Activated CD4-positive, alpha-beta T cell treated with anti-CD3 and anti-CD28 coated beads, Interleukin-2, amount 10 ng/mL, durations not matched to agents 7 days and 5 days (primary cell): ENCODE results near the gene OR9Q1. TPM values are rescaled to one million over a fixed set of nuclear protein-coding genes. Genes with fewer than 3 reads are reported as not detected.

Experiments
- CTCF ChIA-PET: fragments of 350-600 bp; sonication (Branson Sonifier 250); formaldehyde crosslinking; loops from one replicate; lab custom pipeline; 2021; ENCODE audit warnings: antibody characterized with exemption; lab: Charles Lee
- POLR2A ChIA-PET: fragments of 350-600 bp; sonication (Branson Sonifier 250); formaldehyde crosslinking; loops from one replicate; lab custom pipeline; 2021; ENCODE audit warnings: antibody characterized with exemption; lab: Charles Lee
- DNase-seq: peaks from one replicate; pipeline ENCODE4 v3.0.0-alpha.2; 2020
- H3K27ac Mint-ChIP-seq: one replicate; pipeline ENCODE4 v1.8.0; 2021; ENCODE audit warnings: mild to moderate bottlenecking, moderate library complexity, mixed read lengths
- H3K27me3 Mint-ChIP-seq: one replicate; pipeline ENCODE4 v1.8.0; 2021; ENCODE audit warnings: mixed read lengths
- H3K36me3 Mint-ChIP-seq: one replicate; pipeline ENCODE4 v1.8.0; 2021; ENCODE audit warnings: low read depth, mixed read lengths
- H3K4me1 Mint-ChIP-seq: one replicate; pipeline ENCODE4 v1.8.0; 2021; ENCODE audit warnings: mixed read lengths
- H3K4me3 Mint-ChIP-seq: one replicate; pipeline ENCODE4 v1.8.0; 2021; ENCODE audit warnings: mild to moderate bottlenecking, moderate library complexity, mixed read lengths
- H3K9me3 Mint-ChIP-seq: one replicate; pipeline ENCODE4 v1.8.0; 2021; ENCODE audit warnings: mixed read lengths
- total RNA-seq, 2 experiments: library from RNA; stranded (reverse); gene quantifications; one replicate each; pipeline ENCODE4 v1.2.3, GENCODE V29; 2021

Gene OR9Q1
- total RNA-seq, 2 experiments from 2014 or later = not detected

GRCh38 chr11:58047818-58048217, 24.1 kb downstream of the OR9Q1 start:
- CTCF ChIA-PET = no interaction called here
- DNase-seq = no peak
- POLR2A ChIA-PET = no interaction called here

GRCh38 chr11:58055806-58056401, 32.2 kb downstream of the OR9Q1 start:
- H3K27me3 Mint-ChIP-seq = no peaks in the 10 kb centered on the region
- H3K27ac Mint-ChIP-seq = no peak overlapping the region
- CTCF ChIA-PET = interaction anchor here (0.6 kb wide), 1 partner anchor 48 kb away, joined by 4 read pairs; no protein-coding TSS in a partner anchor
- H3K4me1 Mint-ChIP-seq = no peaks in the 10 kb centered on the region
- no peak overlapping the region for H3K4me3 Mint-ChIP-seq
- no peaks in the 10 kb centered on the region for H3K36me3 Mint-ChIP-seq
- POLR2A ChIA-PET = no interaction called here
- H3K9me3 Mint-ChIP-seq = no peaks in the 10 kb centered on the region
- no peak for DNase-seq

More at GRCh38 chr11:58047818-58048217, 24.1 kb downstream of the OR9Q1 start:
- Mint-ChIP-seq H3K4me1 (no peaks in the 10 kb centered on the region), H3K27me3 (no peaks in the 10 kb centered on the region), H3K9me3 (peaks cover 3% of the 10 kb centered on the region), H3K36me3 (no peaks in the 10 kb centered on the region), H3K27ac (no peak overlapping the region), H3K4me3 (no peak overlapping the region)

- H3K27ac Mint-ChIP-seq = no peak overlapping the region
- ChIA-PET CTCF (no interaction called here), POLR2A (no interaction called here)
- H3K9me3 Mint-ChIP-seq = no peaks in the 10 kb centered on the region
- DNase-seq = no peak
- no peaks in the 10 kb centered on the region for H3K27me3 Mint-ChIP-seq
- no peaks in the 10 kb centered on the region for H3K36me3 Mint-ChIP-seq
- no peaks in the 10 kb centered on the region for H3K4me1 Mint-ChIP-seq
- no peak overlapping the region for H3K4me3 Mint-ChIP-seq
These were observed 33.8 kb downstream of the OR9Q1 start for GRCh38 chr11:58057481-58057880.

- H3K27me3 Mint-ChIP-seq = no peaks in the 10 kb centered on the region
- H3K9me3 Mint-ChIP-seq = no peaks in the 10 kb centered on the region
- ChIA-PET CTCF (interaction anchor here (1.2 kb wide), 1 partner anchor 26 kb away, joined by 3 read pairs; no protein-coding TSS in a partner anchor), POLR2A (no interaction called here)
- no peaks in the 10 kb centered on the region for H3K4me1 Mint-ChIP-seq
- no peak overlapping the region for H3K27ac Mint-ChIP-seq
- H3K4me3 Mint-ChIP-seq = no peak overlapping the region
- H3K36me3 Mint-ChIP-seq = no peaks in the 10 kb centered on the region
- no peak for DNase-seq
These were observed 34.8 kb downstream of the OR9Q1 start for GRCh38 chr11:58058276-58059006.

- H3K4me1 Mint-ChIP-seq = no peaks in the 10 kb centered on the region
- no peaks in the 10 kb centered on the region for H3K9me3 Mint-ChIP-seq
- DNase-seq = no peak
- no peak overlapping the region for H3K27ac Mint-ChIP-seq
- H3K4me3 Mint-ChIP-seq = no peak overlapping the region
- H3K27me3 Mint-ChIP-seq = no peaks in the 10 kb centered on the region
- POLR2A ChIA-PET = no interaction called here
- CTCF ChIA-PET = interaction anchor here (1.2 kb wide), 1 partner anchor 26 kb away, joined by 3 read pairs; no protein-coding TSS in a partner anchor
- H3K36me3 Mint-ChIP-seq = no peaks in the 10 kb centered on the region
These were observed 35.3 kb downstream of the OR9Q1 start for GRCh38 chr11:58059007-58059350.

DNA sequence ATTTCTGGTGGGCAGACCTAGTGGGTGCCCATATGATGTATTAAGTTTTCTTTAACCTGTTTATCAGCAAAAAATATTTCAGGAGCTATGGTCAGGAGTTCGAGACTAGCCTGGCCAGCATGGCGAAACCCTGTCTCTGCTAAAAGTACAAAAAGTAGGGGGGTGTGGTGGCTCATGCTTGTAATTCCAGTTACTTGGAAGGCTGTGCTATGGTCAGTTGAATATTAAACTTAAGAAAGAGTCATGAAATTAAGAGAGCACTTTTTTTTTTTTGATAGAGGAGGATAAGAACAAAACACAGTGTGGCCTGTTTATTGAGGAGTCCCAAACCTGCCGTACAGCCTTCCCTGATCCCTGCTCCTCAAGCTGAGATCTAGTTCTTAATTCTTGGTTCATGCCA, 36.9 kb downstream of the OR9Q1 start:
- no peak overlapping the region for H3K27ac Mint-ChIP-seq
- no peaks in the 10 kb centered on the region for H3K36me3 Mint-ChIP-seq
- POLR2A ChIA-PET = no interaction called here
- DNase-seq = no peak
- CTCF ChIA-PET = interaction anchor here (0.7 kb wide), 1 partner anchor 628 kb away, joined by 4 read pairs; no protein-coding TSS in a partner anchor
- H3K4me3 Mint-ChIP-seq = no peak overlapping the region
- no peaks in the 10 kb centered on the region for H3K27me3 Mint-ChIP-seq
- no peaks in the 10 kb centered on the region for H3K4me1 Mint-ChIP-seq
- no peaks in the 10 kb centered on the region for H3K9me3 Mint-ChIP-seq

GRCh38 chr11:58060939-58061672, 37.4 kb downstream of the OR9Q1 start:
- H3K9me3 Mint-ChIP-seq = no peaks in the 10 kb centered on the region
- H3K27me3 Mint-ChIP-seq = no peaks in the 10 kb centered on the region
- no peak overlapping the region for H3K27ac Mint-ChIP-seq
- H3K36me3 Mint-ChIP-seq = no peaks in the 10 kb centered on the region
- POLR2A ChIA-PET = no interaction called here
- H3K4me3 Mint-ChIP-seq = no peak overlapping the region
- CTCF ChIA-PET = no interaction called here
- DNase-seq = no peak
- H3K4me1 Mint-ChIP-seq = no peaks in the 10 kb centered on the region

DNA sequence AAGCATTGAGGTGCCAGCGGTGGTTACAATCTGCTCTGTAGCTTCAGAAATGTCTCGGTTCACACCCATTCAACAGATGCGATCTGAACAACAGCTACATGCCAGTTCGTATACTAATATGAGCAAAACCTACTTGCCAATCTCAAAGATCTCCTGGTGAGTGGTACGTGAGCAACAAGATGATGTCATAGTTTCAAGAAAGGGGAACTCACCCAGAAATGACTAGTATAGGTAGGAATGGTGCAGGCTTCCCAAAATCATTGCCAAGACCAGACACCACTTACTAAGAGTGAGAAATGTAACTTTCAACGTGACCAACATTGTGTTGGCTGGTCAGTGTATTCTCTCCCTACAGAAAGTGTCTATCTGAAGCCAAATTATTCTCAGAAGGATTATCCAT, 38.1 kb downstream of the OR9Q1 start:
- no peak for DNase-seq
- no peak overlapping the region for H3K4me3 Mint-ChIP-seq
- H3K9me3 Mint-ChIP-seq = no peaks in the 10 kb centered on the region
- no peaks in the 10 kb centered on the region for H3K36me3 Mint-ChIP-seq
- CTCF ChIA-PET = no interaction called here
- H3K27me3 Mint-ChIP-seq = no peaks in the 10 kb centered on the region
- POLR2A ChIA-PET = no interaction called here
- no peaks in the 10 kb centered on the region for H3K4me1 Mint-ChIP-seq
- no peak overlapping the region for H3K27ac Mint-ChIP-seq

DNA sequence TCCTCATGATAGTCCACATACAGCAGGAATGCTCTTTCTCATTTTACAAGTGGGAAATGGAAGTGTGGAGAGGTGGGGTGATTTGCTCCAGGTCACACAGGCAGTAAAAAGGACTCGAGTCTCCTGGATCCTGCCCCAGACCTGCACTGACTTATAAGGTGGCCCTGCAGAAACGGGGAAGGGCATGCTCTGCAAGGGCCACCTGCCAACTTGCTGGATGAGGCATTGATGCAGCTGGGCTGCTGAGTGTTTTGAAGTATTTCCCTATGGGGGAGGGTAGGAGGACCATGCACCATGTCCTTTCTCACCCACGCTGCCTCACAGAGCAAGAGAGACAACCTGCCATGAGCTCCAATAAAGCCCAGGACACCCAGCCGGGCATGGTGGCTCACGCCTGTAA, 44.0 kb downstream of the OR9Q1 start:
- no peak for DNase-seq
- H3K9me3 Mint-ChIP-seq = no peaks in the 10 kb centered on the region
- no peak overlapping the region for H3K27ac Mint-ChIP-seq
- POLR2A ChIA-PET = no interaction called here
- no peak overlapping the region for H3K4me3 Mint-ChIP-seq
- CTCF ChIA-PET = interaction anchor here (0.6 kb wide), 1 partner anchor 10 kb away, joined by 3 read pairs; no protein-coding TSS in a partner anchor
- H3K4me1 Mint-ChIP-seq = no peaks in the 10 kb centered on the region
- no peaks in the 10 kb centered on the region for H3K36me3 Mint-ChIP-seq
- H3K27me3 Mint-ChIP-seq = no peaks in the 10 kb centered on the region

- ChIA-PET POLR2A (no interaction called here), CTCF (no interaction called here)
- H3K27me3 Mint-ChIP-seq = peaks cover under 1% of the 10 kb centered on the region
- H3K4me1 Mint-ChIP-seq = no peaks in the 10 kb centered on the region
- H3K27ac Mint-ChIP-seq = no peak overlapping the region
- H3K4me3 Mint-ChIP-seq = no peak overlapping the region
- H3K9me3 Mint-ChIP-seq = no peaks in the 10 kb centered on the region
- no peak for DNase-seq
- H3K36me3 Mint-ChIP-seq = no peaks in the 10 kb centered on the region
These were observed 45.0 kb downstream of the OR9Q1 start for GRCh38 chr11:58068655-58069054.

- Mint-ChIP-seq H3K4me1 (no peaks in the 10 kb centered on the region), H3K9me3 (no peaks in the 10 kb centered on the region), H3K4me3 (no peak overlapping the region), H3K27me3 (peaks cover 2% of the 10 kb centered on the region), H3K36me3 (no peaks in the 10 kb centered on the region), H3K27ac (no peak overlapping the region)
- ChIA-PET POLR2A (no interaction called here), CTCF (no interaction called here)
- no peak for DNase-seq
These were observed 46.9 kb downstream of the OR9Q1 start for GRCh38 chr11:58070585-58070984.

DNA sequence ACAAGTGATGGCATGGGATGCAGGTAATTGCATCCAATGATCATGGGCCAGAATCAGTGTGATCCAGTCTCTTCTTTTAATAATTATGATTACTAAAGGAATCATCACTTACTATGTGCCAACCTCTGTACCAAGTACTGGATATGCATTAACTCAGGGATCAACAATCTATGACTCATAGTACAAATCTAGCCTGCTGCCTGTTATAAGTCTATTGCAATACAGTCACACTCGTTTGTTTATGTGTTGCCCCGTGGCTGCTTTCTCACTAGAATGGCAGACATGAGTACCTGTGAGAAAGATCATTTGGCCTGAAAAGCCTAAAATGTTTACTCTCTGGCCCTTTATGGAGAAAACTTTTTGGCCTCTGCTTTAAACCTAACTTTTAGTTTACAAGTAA, 52.1 kb downstream of the OR9Q1 start:
- Mint-ChIP-seq H3K27me3 (peaks cover 2% of the 10 kb centered on the region), H3K9me3 (no peaks in the 10 kb centered on the region), H3K27ac (no peak overlapping the region), H3K4me1 (no peaks in the 10 kb centered on the region), H3K4me3 (no peak overlapping the region), H3K36me3 (no peaks in the 10 kb centered on the region)
- CTCF ChIA-PET = no interaction called here
- POLR2A ChIA-PET = no interaction called here
- DNase-seq = no peak

GRCh38 chr11:58086528-58086927, 62.8 kb downstream of the OR9Q1 start:
- CTCF ChIA-PET = no interaction called here
- no peaks in the 10 kb centered on the region for H3K36me3 Mint-ChIP-seq

More at GRCh38 chr11:58086528-58086927, 62.8 kb downstream of the OR9Q1 start:
- H3K4me1 Mint-ChIP-seq = no peaks in the 10 kb centered on the region
- H3K4me3 Mint-ChIP-seq = no peak overlapping the region
- no peak overlapping the region for H3K27ac Mint-ChIP-seq
- no peaks in the 10 kb centered on the region for H3K27me3 Mint-ChIP-seq
- no peak for DNase-seq
- H3K9me3 Mint-ChIP-seq = peaks cover 7% of the 10 kb centered on the region
- POLR2A ChIA-PET = no interaction called here
